Stimulated activated CD8-positive, alpha-beta memory T cell treated with anti-CD3 and anti-CD28 coated beads, Interleukin-12 subunit alpha, Interleukin-12 subunit beta, amount 100 ng/mL, for 1 hour (primary cell): ENCODE data around the gene PRKG1.
"Not testable (repeated sequence)": the region's sequence is repeated elsewhere in the genome, so short reads cannot be mapped to it uniquely, and the experiment has no call there.

Experiments
- DNase-seq: peaks from one replicate; pipeline ENCODE4 v3.0.0-alpha.2; 2020; ENCODE audit warnings: low read depth

Gene PRKG1

GRCh38 chr10:51321980-51322379 is 247.7 kb downstream of the PRKG1 start:
- DNase-seq = no peak

- no peak for DNase-seq
Measured at GRCh38 chr10:51325649-51326048, 251.4 kb downstream of the PRKG1 start.

- no peak for DNase-seq
Measured at GRCh38 chr10:51326174-51326573, 251.9 kb downstream of the PRKG1 start.

GRCh38 chr10:51327432-51327831 is 253.1 kb downstream of the PRKG1 start:
- no peak for DNase-seq

- DNase-seq = no peak
Measured at GRCh38 chr10:51340366-51340765, 266.1 kb downstream of the PRKG1 start.

- no peak for DNase-seq
Measured at GRCh38 chr10:51340845-51341610, 266.7 kb downstream of the PRKG1 start.

GRCh38 chr10:51341745-51342144 is 267.5 kb downstream of the PRKG1 start:
- DNase-seq = not testable (repeated sequence)

- DNase-seq = no peak
Measured at GRCh38 chr10:51342381-51342780, 268.1 kb downstream of the PRKG1 start.

GRCh38 chr10:51343391-51343790 is 269.1 kb downstream of the PRKG1 start:
- no peak for DNase-seq

- DNase-seq = no peak
Measured at GRCh38 chr10:51344371-51344770, 270.1 kb downstream of the PRKG1 start.

GRCh38 chr10:51348622-51349021 is 274.3 kb downstream of the PRKG1 start:
- DNase-seq = no peak

GRCh38 chr10:51357170-51357569 is 282.9 kb downstream of the PRKG1 start:
- no peak for DNase-seq

GRCh38 chr10:51358227-51358626 is 283.9 kb downstream of the PRKG1 start:
- DNase-seq = no peak

GRCh38 chr10:51363415-51363814 is 289.1 kb downstream of the PRKG1 start:
- DNase-seq = no peak

- DNase-seq = no peak
Measured at GRCh38 chr10:51364674-51365073, 290.4 kb downstream of the PRKG1 start.

GRCh38 chr10:51366044-51366443 is 291.8 kb downstream of the PRKG1 start:
- DNase-seq = no peak

- no peak for DNase-seq
Measured at GRCh38 chr10:51367127-51367526, 292.8 kb downstream of the PRKG1 start.

- no peak for DNase-seq
Measured at GRCh38 chr10:51367694-51368093, 293.4 kb downstream of the PRKG1 start.

- DNase-seq = no peak
Measured at GRCh38 chr10:51368943-51369342, 294.7 kb downstream of the PRKG1 start.

- no peak for DNase-seq
Measured at GRCh38 chr10:51369903-51370302, 295.6 kb downstream of the PRKG1 start.

- DNase-seq = no peak
Measured at GRCh38 chr10:51371743-51372142, 297.5 kb downstream of the PRKG1 start.

GRCh38 chr10:51375790-51376189 is 301.5 kb downstream of the PRKG1 start:
- no peak for DNase-seq

- no peak for DNase-seq
Measured at GRCh38 chr10:51377070-51377931, 303.0 kb downstream of the PRKG1 start.
